Calu3 (cell line): Measurements from ENCODE around the gene PKN2. TPM values are rescaled to one million over a fixed set of nuclear protein-coding genes. Genes with fewer than 3 reads are reported as not detected.

Experiments used
- Bru-seq: library from RNA; stranded (reverse); fragments of 400-500 nt; gene quantifications from one replicate; lab custom pipeline; 2021; lab: Mats Ljungman, UMichigan
- BruChase-seq, 2 experiments: library from RNA; stranded (reverse); fragments of 400-500 nt; gene quantifications; one replicate each; lab custom pipeline; 2021; lab: Mats Ljungman, UMichigan
- BruUV-seq: library from RNA; stranded (reverse); fragments of 400-500 nt; replicated peaks from 2 replicates; lab custom pipeline; 2021; lab: Mats Ljungman, UMichigan
- CTCF ChIA-PET: fragments of 300-600 bp; sonication (Branson Sonifier 250); formaldehyde crosslinking; loops from one replicate; lab custom pipeline; 2022; ENCODE audit warnings: antibody characterized with exemption; lab: Charles Lee
- DNase-seq: peaks from one replicate; pipeline ENCODE4 v3.0.0; 2022
- H3K27ac Mint-ChIP-seq: one replicate; pipeline ENCODE4 v1.8.0; 2022; ENCODE audit warnings: mixed read lengths; ENCODE audit not compliant: unreplicated experiment
- H3K27me3 Mint-ChIP-seq: one replicate; pipeline ENCODE4 v1.8.0; 2022; ENCODE audit warnings: mixed read lengths; ENCODE audit not compliant: unreplicated experiment
- H3K36me3 Mint-ChIP-seq: one replicate; pipeline ENCODE4 v1.8.0; 2022; ENCODE audit warnings: mild to moderate bottlenecking, moderate library complexity, mixed read lengths; ENCODE audit not compliant: insufficient read depth, unreplicated experiment
- H3K4me1 Mint-ChIP-seq: one replicate; pipeline ENCODE4 v1.8.0; 2022; ENCODE audit warnings: mild to moderate bottlenecking, low read depth, mixed read lengths; ENCODE audit not compliant: unreplicated experiment
- H3K4me3 Mint-ChIP-seq: one replicate; pipeline ENCODE4 v1.8.0; 2022; ENCODE audit warnings: mild to moderate bottlenecking, low read depth, moderate library complexity, mixed read lengths; ENCODE audit not compliant: unreplicated experiment
- H3K9me3 Mint-ChIP-seq: one replicate; pipeline ENCODE4 v1.8.0; 2022; ENCODE audit warnings: low read depth, mixed read lengths; ENCODE audit not compliant: unreplicated experiment
- intact Hi-C: fragments of 100-400 bp; cut with micrococcal nuclease; formaldehyde crosslinking; loops from one replicate; pipeline ENCODE4 v1.10.0; 2022; ENCODE audit not compliant: unreplicated experiment
- long read RNA-seq: library from polyadenylated mRNA; stranded (forward); transcript quantifications from one replicate; pipeline ENCODE4 v2.0.0, GENCODE V29; 2022
- total RNA-seq: library from RNA; stranded (reverse); gene quantifications from 2 replicates; pipeline ENCODE4 v1.2.3, GENCODE V29; 2022
- TF ChIP-seq, protein P1 (sequence below): fragments of 200-600 bp; IDR thresholded peaks from one replicate; pipeline ENCODE4 v1.8.0; 2022; ENCODE audit warnings: antibody characterized with exemption; ENCODE audit not compliant: unreplicated experiment

PKN2 gene
- total RNA-seq (75.6 and 82.8 TPM in 2 replicates), Bru-seq, nascent RNA (percentile 96 among the genes with signal in this experiment), BruChase-seq, experiment 1, labeled RNA remaining after a 6-hour chase (percentile 87 among the genes with signal in this experiment), BruChase-seq, experiment 2, labeled RNA remaining after a 2-hour chase (percentile 89 among the genes with signal in this experiment)
- long read RNA-seq, full-length matches to known transcripts: 6 of 25 reads
- long read RNA-seq, partial matches to known transcripts: 6 of 25 reads
- long read RNA-seq, other reads (novel, unspliced or antisense): 13 of 25 reads

DNA sequence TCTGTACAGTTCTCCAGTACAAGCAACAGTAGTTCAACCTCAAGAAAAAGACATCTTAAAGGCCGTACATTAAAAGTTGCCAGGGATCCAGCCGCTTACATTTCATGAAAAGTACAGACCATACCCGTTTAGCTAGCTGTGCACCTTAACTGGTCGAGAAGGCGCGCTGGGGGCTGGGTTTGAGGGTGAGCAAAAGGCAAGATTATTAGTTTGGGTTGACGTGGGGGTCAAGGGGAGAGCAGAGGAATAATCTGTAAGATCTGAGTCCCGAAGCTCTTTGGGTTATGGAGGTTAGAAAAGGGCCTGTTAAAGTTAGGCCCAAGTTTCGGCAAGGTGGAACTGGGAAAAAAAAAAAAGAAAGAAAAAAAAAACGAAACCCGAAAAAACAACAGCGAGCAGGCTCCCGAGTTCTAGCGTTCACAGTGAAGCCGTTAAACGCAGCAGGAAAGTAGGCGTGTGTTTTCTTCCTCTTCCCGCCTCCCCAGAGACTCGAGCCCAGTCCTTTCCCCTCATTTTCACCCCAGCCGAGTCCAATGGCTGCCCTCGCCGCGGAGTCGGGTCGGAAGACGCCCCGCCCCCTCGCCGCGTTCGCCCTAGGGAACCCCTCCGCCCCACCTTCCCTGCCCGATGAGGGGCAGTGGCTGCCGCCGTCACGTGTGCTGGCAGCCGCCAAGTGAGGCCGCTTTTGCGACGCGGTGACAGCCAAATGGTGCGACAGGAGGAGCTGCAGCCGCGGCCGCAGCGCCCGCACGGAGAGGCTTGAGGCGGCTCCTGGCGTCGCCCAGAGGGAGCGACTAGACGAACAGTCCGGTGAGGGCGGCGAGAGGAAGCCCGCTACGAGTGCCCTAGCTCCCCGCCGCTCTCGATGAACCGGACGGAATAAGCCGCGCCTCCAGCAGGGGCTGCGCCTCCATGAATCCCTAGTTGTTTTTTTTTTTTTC is at the start of gene PKN2:
Gene PKN2, plus strand, starts transcription at position 733 of the 941 bp plus-strand sequence. CDS start 308 bp downstream, outside the sequence.
- Mint-ChIP-seq H3K27me3 (no peaks in the 10 kb centered on the region), H3K9me3 (no peaks in the 10 kb centered on the region), H3K4me3 (peak within 1 kb of the TSS; percentile 88), H3K4me1 (no peaks in the 10 kb centered on the region), H3K27ac (peak within 1 kb of the TSS; percentile 86), H3K36me3 (peaks cover 36% of the 10 kb centered on the region)
- BruUV-seq: TSS peak; percentile 74
- TF ChIP-seq, protein P1, sequence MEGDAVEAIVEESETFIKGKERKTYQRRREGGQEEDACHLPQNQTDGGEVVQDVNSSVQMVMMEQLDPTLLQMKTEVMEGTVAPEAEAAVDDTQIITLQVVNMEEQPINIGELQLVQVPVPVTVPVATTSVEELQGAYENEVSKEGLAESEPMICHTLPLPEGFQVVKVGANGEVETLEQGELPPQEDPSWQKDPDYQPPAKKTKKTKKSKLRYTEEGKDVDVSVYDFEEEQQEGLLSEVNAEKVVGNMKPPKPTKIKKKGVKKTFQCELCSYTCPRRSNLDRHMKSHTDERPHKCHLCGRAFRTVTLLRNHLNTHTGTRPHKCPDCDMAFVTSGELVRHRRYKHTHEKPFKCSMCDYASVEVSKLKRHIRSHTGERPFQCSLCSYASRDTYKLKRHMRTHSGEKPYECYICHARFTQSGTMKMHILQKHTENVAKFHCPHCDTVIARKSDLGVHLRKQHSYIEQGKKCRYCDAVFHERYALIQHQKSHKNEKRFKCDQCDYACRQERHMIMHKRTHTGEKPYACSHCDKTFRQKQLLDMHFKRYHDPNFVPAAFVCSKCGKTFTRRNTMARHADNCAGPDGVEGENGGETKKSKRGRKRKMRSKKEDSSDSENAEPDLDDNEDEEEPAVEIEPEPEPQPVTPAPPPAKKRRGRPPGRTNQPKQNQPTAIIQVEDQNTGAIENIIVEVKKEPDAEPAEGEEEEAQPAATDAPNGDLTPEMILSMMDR: no peak
- intact Hi-C loops: loop anchor here (2.0 kb wide), 1 partner anchor 29 kb away; no protein-coding TSS in a partner anchor
- CTCF ChIA-PET: interaction anchor here (0.7 to 3.6 kb wide), 11 partner anchors 9 to 665 kb away, joined by 3 to 17 read pairs (median 3); no protein-coding TSS in a partner anchor
- DNase-seq: peak; percentile 98

DNA sequence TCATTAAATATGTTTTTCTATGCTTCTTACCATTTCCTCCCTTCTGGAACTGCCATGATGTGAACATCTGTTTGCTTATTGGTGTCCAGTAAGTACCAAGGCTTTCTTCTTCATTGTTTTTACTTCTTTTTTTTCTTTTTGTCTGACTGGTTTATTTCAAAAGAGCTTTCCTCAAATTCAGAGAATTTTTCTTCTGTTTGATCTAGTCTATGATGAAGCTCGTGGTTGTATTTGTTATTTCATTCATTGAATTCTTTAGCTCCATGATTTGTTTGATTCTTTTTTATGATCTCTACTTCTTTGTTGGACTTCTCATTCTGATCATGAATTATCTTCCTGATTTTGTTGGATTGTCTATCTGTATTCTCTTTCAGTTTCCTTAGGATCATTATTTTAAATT is 49.5 kb upstream of the PKN2 start:
- no TSS peak for BruUV-seq
- DNase-seq: no peak
- intact Hi-C loops: no loop called here
- CTCF ChIA-PET: no interaction called here
- Mint-ChIP-seq H3K9me3 (peaks cover 6% of the 10 kb centered on the region), H3K36me3 (no peaks in the 10 kb centered on the region), H3K4me3 (no peak overlapping the region), H3K4me1 (no peaks in the 10 kb centered on the region), H3K27ac (no peak overlapping the region), H3K27me3 (no peaks in the 10 kb centered on the region)
- TF ChIP-seq, protein P1: no peak

DNA sequence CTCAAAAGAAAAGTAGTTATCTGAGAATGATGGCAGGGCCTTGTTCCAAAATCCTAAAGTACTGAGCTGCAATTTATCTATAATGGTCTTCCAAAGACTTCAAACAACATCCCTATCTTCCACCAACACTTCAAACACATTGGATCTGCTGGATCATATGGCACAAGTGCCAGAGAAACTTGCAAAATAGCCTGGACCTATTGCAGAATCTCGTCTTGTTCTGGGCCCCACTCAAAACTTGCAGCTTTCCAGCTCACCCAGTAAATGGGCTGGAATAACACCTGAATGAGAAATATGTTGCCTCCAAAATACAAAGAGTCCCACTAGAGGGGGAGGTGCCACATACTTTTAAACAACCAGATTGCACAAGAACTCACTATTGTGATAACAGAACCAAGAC is 44.0 kb upstream of the PKN2 start:
- Mint-ChIP-seq H3K36me3 (no peaks in the 10 kb centered on the region), H3K4me1 (no peaks in the 10 kb centered on the region), H3K27ac (no peak overlapping the region), H3K27me3 (no peaks in the 10 kb centered on the region), H3K4me3 (no peak overlapping the region), H3K9me3 (no peaks in the 10 kb centered on the region)
- intact Hi-C loops: no loop called here
- CTCF ChIA-PET: no interaction called here
- no peak for DNase-seq
- no TSS peak for BruUV-seq
- TF ChIP-seq, protein P1: no peak

DNA sequence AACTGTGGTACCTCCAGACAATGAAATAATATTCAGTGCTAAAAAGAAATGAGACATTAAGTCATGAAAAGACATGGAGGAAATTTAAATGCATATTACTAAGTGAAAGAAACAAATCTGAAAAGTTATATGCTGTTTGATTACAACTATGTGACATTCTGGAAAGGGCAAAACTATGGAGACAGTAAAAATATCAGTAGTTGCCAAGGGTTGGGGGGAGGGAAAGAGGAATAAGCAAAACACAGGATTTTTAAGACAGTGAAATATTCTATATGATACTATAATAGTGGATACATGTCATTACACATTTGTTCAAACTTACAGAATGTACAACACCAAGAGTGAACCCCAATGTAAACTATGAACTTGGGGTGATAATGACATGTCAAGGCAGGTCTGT is 38.2 kb upstream of the PKN2 start:
- no peaks in the 10 kb centered on the region for H3K36me3 Mint-ChIP-seq
- no peaks in the 10 kb centered on the region for H3K4me1 Mint-ChIP-seq
- no TSS peak for BruUV-seq
- no peak overlapping the region for H3K27ac Mint-ChIP-seq
- no peak overlapping the region for H3K4me3 Mint-ChIP-seq
- CTCF ChIA-PET: no interaction called here
- intact Hi-C loops: no loop called here
- TF ChIP-seq, protein P1: no peak
- no peaks in the 10 kb centered on the region for H3K9me3 Mint-ChIP-seq
- no peak for DNase-seq
- no peaks in the 10 kb centered on the region for H3K27me3 Mint-ChIP-seq
